Measurements from ENCODE around the gene MCM3AP. TPM values are rescaled to one million over a fixed set of nuclear protein-coding genes. Genes with fewer than 3 reads are reported as not detected.
"Not testable (repeated sequence)": the region's sequence is repeated elsewhere in the genome, so short reads cannot be mapped to it uniquely, and the experiment has no call there.

Gene MCM3AP
- total and polyA plus RNA-seq, 4 donors: 14.7 to 111 (median 67.1) TPM

- DNase-seq (no peak), ATAC-seq (ENCODE audit: low FRiP score) (no peak)
- H3K27me3 ChIP-seq (ENCODE audit: control insufficient read depth in 1 of 2, insufficient read depth in 2 of 2, low read length in 1 of 2): no peaks in the 10 kb centered on the region
- WGBS, 2 donors: 79 to 80% methylated on average over 19 to 20 of the region's 20 CpGs
- no peaks in the 10 kb centered on the region for H3K36me3 ChIP-seq (ENCODE audit: control insufficient read depth in 1 of 2, insufficient read depth in 2 of 2, low read length in 1 of 2)
- intact Hi-C loops (cut with DNase I): no loop called here
- no peak overlapping the region for H3K4me3 ChIP-seq (ENCODE audit: low read length in 2 of 2)
- H3K27ac ChIP-seq (ENCODE audit: low read depth in 1 of 2, low read length in 2 of 2): no peak overlapping the region
- no peaks in the 10 kb centered on the region for H3K4me1 ChIP-seq (ENCODE audit: control insufficient read depth in 1 of 2, insufficient read depth in 2 of 2, low read length in 2 of 2)
- H3K9me3 ChIP-seq (ENCODE audit: control insufficient read depth, low read length): no peaks in the 10 kb centered on the region
These were observed 32.5 kb upstream of the MCM3AP start for GRCh38 chr21:46317710-46318463.

- no peaks in the 10 kb centered on the region for H3K36me3 ChIP-seq (ENCODE audit: control insufficient read depth in 1 of 2, insufficient read depth in 2 of 2, low read length in 1 of 2)
- no peaks in the 10 kb centered on the region for H3K27me3 ChIP-seq (ENCODE audit: control insufficient read depth in 1 of 2, insufficient read depth in 2 of 2, low read length in 1 of 2)
- no peak overlapping the region for H3K4me3 ChIP-seq (ENCODE audit: low read length in 2 of 2)
- no peak for DNase-seq
- no peak overlapping the region for H3K27ac ChIP-seq (ENCODE audit: low read depth in 1 of 2, low read length in 2 of 2)
- no peaks in the 10 kb centered on the region for H3K4me1 ChIP-seq (ENCODE audit: control insufficient read depth in 1 of 2, insufficient read depth in 2 of 2, low read length in 2 of 2)
- H3K9me3 ChIP-seq (ENCODE audit: control insufficient read depth, low read length): no peaks in the 10 kb centered on the region
- WGBS, 2 donors: 91 to 93% methylated on average over 14 of the region's 14 CpGs
- intact Hi-C loops (cut with DNase I): no loop called here
- no peak for ATAC-seq (ENCODE audit: low FRiP score)
These were observed 31.4 kb upstream of the MCM3AP start for GRCh38 chr21:46316708-46317324.

GRCh38 chr21:46314441-46315020 lies 29.1 kb upstream of the MCM3AP start:
- no peaks in the 10 kb centered on the region for H3K36me3 ChIP-seq (ENCODE audit: control insufficient read depth in 1 of 2, insufficient read depth in 2 of 2, low read length in 1 of 2)
- H3K27ac ChIP-seq (ENCODE audit: low read depth in 1 of 2, low read length in 2 of 2): no peak overlapping the region
- H3K9me3 ChIP-seq (ENCODE audit: control insufficient read depth, low read length): no peaks in the 10 kb centered on the region
- 94 to 95% methylated on average over 22 of the region's 22 CpGs for WGBS, 2 donors
- DNase-seq: no peak
- no peak overlapping the region for H3K4me3 ChIP-seq (ENCODE audit: low read length in 2 of 2)
- no peak for ATAC-seq (ENCODE audit: low FRiP score)
- H3K27me3 ChIP-seq (ENCODE audit: control insufficient read depth in 1 of 2, insufficient read depth in 2 of 2, low read length in 1 of 2): no peaks in the 10 kb centered on the region
- intact Hi-C loops (cut with DNase I): no loop called here
- H3K4me1 ChIP-seq (ENCODE audit: control insufficient read depth in 1 of 2, insufficient read depth in 2 of 2, low read length in 2 of 2): no peaks in the 10 kb centered on the region

GRCh38 chr21:46312949-46313348 lies 27.5 kb upstream of the MCM3AP start:
- Histone ChIP-seq H3K36me3 (ENCODE audit: control insufficient read depth in 1 of 2, insufficient read depth in 2 of 2, low read length in 1 of 2) (no peaks in the 10 kb centered on the region), H3K4me3 (ENCODE audit: low read length in 2 of 2) (no peak overlapping the region), H3K9me3 (ENCODE audit: control insufficient read depth, low read length) (no peaks in the 10 kb centered on the region), H3K27me3 (ENCODE audit: control insufficient read depth in 1 of 2, insufficient read depth in 2 of 2, low read length in 1 of 2) (no peaks in the 10 kb centered on the region), H3K27ac (ENCODE audit: low read depth in 1 of 2, low read length in 2 of 2) (no peak overlapping the region), H3K4me1 (ENCODE audit: control insufficient read depth in 1 of 2, insufficient read depth in 2 of 2, low read length in 2 of 2) (no peaks in the 10 kb centered on the region)
- intact Hi-C loops (cut with DNase I): no loop called here
- no peak for DNase-seq
- ATAC-seq (ENCODE audit: low FRiP score): no peak
- WGBS, 2 donors: 87 to 89% methylated on average over 5 of the region's 5 CpGs

GRCh38 chr21:46311568-46311967 lies 26.2 kb upstream of the MCM3AP start:
- no peak overlapping the region for H3K27ac ChIP-seq (ENCODE audit: low read depth in 1 of 2, low read length in 2 of 2)
- DNase-seq: no peak
- no peaks in the 10 kb centered on the region for H3K4me1 ChIP-seq (ENCODE audit: control insufficient read depth in 1 of 2, insufficient read depth in 2 of 2, low read length in 2 of 2)
- intact Hi-C loops (cut with DNase I): no loop called here
- no peaks in the 10 kb centered on the region for H3K36me3 ChIP-seq (ENCODE audit: control insufficient read depth in 1 of 2, insufficient read depth in 2 of 2, low read length in 1 of 2)
- no peaks in the 10 kb centered on the region for H3K9me3 ChIP-seq (ENCODE audit: control insufficient read depth, low read length)
- no peak overlapping the region for H3K4me3 ChIP-seq (ENCODE audit: low read length in 2 of 2)
- no peak for ATAC-seq (ENCODE audit: low FRiP score)
- H3K27me3 ChIP-seq (ENCODE audit: control insufficient read depth in 1 of 2, insufficient read depth in 2 of 2, low read length in 1 of 2): no peaks in the 10 kb centered on the region

GRCh38 chr21:46310260-46310659 lies 24.8 kb upstream of the MCM3AP start:
- H3K27me3 ChIP-seq (ENCODE audit: control insufficient read depth in 1 of 2, insufficient read depth in 2 of 2, low read length in 1 of 2); DNase-seq; ATAC-seq (ENCODE audit: low FRiP score); H3K36me3 ChIP-seq (ENCODE audit: control insufficient read depth in 1 of 2, insufficient read depth in 2 of 2, low read length in 1 of 2); H3K4me3 ChIP-seq (ENCODE audit: low read length in 2 of 2); H3K27ac ChIP-seq (ENCODE audit: low read depth in 1 of 2, low read length in 2 of 2); intact Hi-C loops (cut with DNase I); H3K9me3 ChIP-seq (ENCODE audit: control insufficient read depth, low read length); H3K4me1 ChIP-seq (ENCODE audit: control insufficient read depth in 1 of 2, insufficient read depth in 2 of 2, low read length in 2 of 2): not testable (repeated sequence)
- 97 to 98% methylated on average over 8 of the region's 8 CpGs for WGBS, 2 donors

GRCh38 chr21:46308431-46308830 lies 23.0 kb upstream of the MCM3AP start:
- no peak overlapping the region for H3K4me3 ChIP-seq (ENCODE audit: low read length in 2 of 2)
- H3K9me3 ChIP-seq (ENCODE audit: control insufficient read depth, low read length): no peaks in the 10 kb centered on the region
- H3K36me3 ChIP-seq (ENCODE audit: control insufficient read depth in 1 of 2, insufficient read depth in 2 of 2, low read length in 1 of 2): no peaks in the 10 kb centered on the region
- no peaks in the 10 kb centered on the region for H3K4me1 ChIP-seq (ENCODE audit: control insufficient read depth in 1 of 2, insufficient read depth in 2 of 2, low read length in 2 of 2)
- H3K27ac ChIP-seq (ENCODE audit: low read depth in 1 of 2, low read length in 2 of 2): no peak overlapping the region
- intact Hi-C loops (cut with DNase I): no loop called here
- no peak for ATAC-seq (ENCODE audit: low FRiP score)
- H3K27me3 ChIP-seq (ENCODE audit: control insufficient read depth in 1 of 2, insufficient read depth in 2 of 2, low read length in 1 of 2): no peaks in the 10 kb centered on the region
- WGBS, 2 donors: 94 to 97% methylated on average over 2 of the region's 2 CpGs
- DNase-seq: no peak

GRCh38 chr21:46307625-46308024 lies 22.2 kb upstream of the MCM3AP start:
- 83 to 85% methylated on average over 2 of the region's 2 CpGs for WGBS, 2 donors
- no peak for DNase-seq
- intact Hi-C loops (cut with DNase I): no loop called here
- Histone ChIP-seq H3K36me3 (ENCODE audit: control insufficient read depth in 1 of 2, insufficient read depth in 2 of 2, low read length in 1 of 2) (no peaks in the 10 kb centered on the region), H3K4me1 (ENCODE audit: control insufficient read depth in 1 of 2, insufficient read depth in 2 of 2, low read length in 2 of 2) (no peaks in the 10 kb centered on the region), H3K27me3 (ENCODE audit: control insufficient read depth in 1 of 2, insufficient read depth in 2 of 2, low read length in 1 of 2) (no peaks in the 10 kb centered on the region), H3K4me3 (ENCODE audit: low read length in 2 of 2) (no peak overlapping the region), H3K9me3 (ENCODE audit: control insufficient read depth, low read length) (no peaks in the 10 kb centered on the region), H3K27ac (ENCODE audit: low read depth in 1 of 2, low read length in 2 of 2) (no peak overlapping the region)
- no peak for ATAC-seq (ENCODE audit: low FRiP score)

- H3K4me1 ChIP-seq (ENCODE audit: control insufficient read depth in 1 of 2, insufficient read depth in 2 of 2, low read length in 2 of 2): no peaks in the 10 kb centered on the region
- no peak overlapping the region for H3K4me3 ChIP-seq (ENCODE audit: low read length in 2 of 2)
- no peak for DNase-seq
- no peak overlapping the region for H3K27ac ChIP-seq (ENCODE audit: low read depth in 1 of 2, low read length in 2 of 2)
- no peak for ATAC-seq (ENCODE audit: low FRiP score)
- WGBS, 2 donors: 95 to 97% methylated on average over 11 of the region's 11 CpGs
- H3K36me3 ChIP-seq (ENCODE audit: control insufficient read depth in 1 of 2, insufficient read depth in 2 of 2, low read length in 1 of 2): no peaks in the 10 kb centered on the region
- no peaks in the 10 kb centered on the region for H3K27me3 ChIP-seq (ENCODE audit: control insufficient read depth in 1 of 2, insufficient read depth in 2 of 2, low read length in 1 of 2)
- H3K9me3 ChIP-seq (ENCODE audit: control insufficient read depth, low read length): no peaks in the 10 kb centered on the region
- intact Hi-C loops (cut with DNase I): no loop called here
These were observed 19.5 kb upstream of the MCM3AP start for GRCh38 chr21:46304955-46305354.

Measured in aorta (tissue), 5 donors.